Stomach (tissue), 9 donors: Measurements from ENCODE around the gene MTA3. TPM values are rescaled to one million over a fixed set of nuclear protein-coding genes. Genes with fewer than 3 reads are reported as not detected.
A peak's percentile ranks its signal among the peaks of the same experiment; 100 is the strongest.

Experiments
- DNase-seq, 2 donors: peaks; one replicate each; pipeline versions ENCODE4 v3.0.0 to v3.0.0-alpha.2; 2013 to 2019
- H3K27ac ChIP-seq, 5 donors: fragments of 200-600 bp in 4 of 5; sonication (generic) in 4 of 5; one replicate each; pipeline ENCODE4 v1.5.1; 2013 to 2019; ENCODE audit warnings: mild to moderate bottlenecking in 1 of 5, moderate library complexity in 1 of 5
- H3K27me3 ChIP-seq, 3 donors: fragments of 200-600 bp; sonication (generic); one replicate each; pipeline ENCODE4 v1.5.1; 2017 to 2019; ENCODE audit warnings: mixed run types in 1 of 3
- H3K36me3 ChIP-seq, 4 donors: fragments of 200-600 bp; sonication (generic); 1 replicate in 3 of 4; 2 replicates in 1 of 4; pipeline ENCODE4 v1.5.1; 2016 to 2019
- H3K4me1 ChIP-seq, 4 donors: fragments of 200-600 bp; sonication (generic); one replicate each; pipeline ENCODE4 v1.5.1; 2016 to 2019
- H3K4me3 ChIP-seq, 4 donors: fragments of 200-600 bp; sonication (generic) in 3 of 4; one replicate each; pipeline ENCODE4 v1.5.1; 2016 to 2019; ENCODE audit warnings: mild to moderate bottlenecking in 1 of 4
- H3K9me3 ChIP-seq, 4 donors: fragments of 200-600 bp; sonication (generic); one replicate each; pipeline ENCODE4 v1.5.1; 2016 to 2019
- EP300 ChIP-seq: sonication (generic); formaldehyde crosslinking; IDR thresholded peaks from one replicate; pipeline ENCODE4 v1.6.1; 2017; ENCODE audit warnings: antibody characterized with exemption
- POLR2A ChIP-seq, 4 donors: fragments of 450-650 bp; IDR thresholded peaks; one replicate each; pipeline ENCODE4 v1.6.1; 2016; ENCODE audit warnings: antibody characterized with exemption in 4 of 4, control low read depth in 2 of 4, mild to moderate bottlenecking in 1 of 4, moderate library complexity in 1 of 4
- POLR2AphosphoS5 ChIP-seq, 3 donors: sonication (generic); formaldehyde crosslinking; IDR thresholded peaks; one replicate each; pipeline ENCODE4 v1.6.1; 2016; ENCODE audit warnings: antibody characterized with exemption in 3 of 3
- WGBS, 5 donors: extraction: QIAGEN DNeasy Blood & Tissue Kit in 3 of 5; methylation state at CpG; one replicate each; pipeline versions ENCODE4 v1.1.5 to v1.1.7; 2013 to 2018; 5-methylcytosine and 5-hydroxymethylcytosine counted together
- intact Hi-C: fragments of 100-400 bp; cut with DNase I; formaldehyde crosslinking; loops from one replicate; pipeline ENCODE4 v1.15.1; 2023; ENCODE audit warnings: low total_unique reads
- polyA plus RNA-seq, 3 donors: library from polyadenylated mRNA; stranded (reverse); fragments of 200-250 nt; gene quantifications; one replicate each; pipeline ENCODE4 v1.2.3, GENCODE V29; 2013
- total RNA-seq, 5 donors: library from RNA; depleted of rRNA; stranded (reverse); fragments of >200 nt; gene quantifications; one replicate each; pipeline versions ENCODE4 v1.1.0 to v1.2.3, GENCODE V29; 2014 to 2016
- TF ChIP-seq, protein P1 (sequence below), 7 experiments: fragments of 450-650 bp in 4 of 7; fragments of 200-600 bp in 3 of 7; sonication (generic) in 3 of 7; IDR thresholded peaks; one replicate each; pipeline ENCODE4 v1.5.1; 2016 to 2019; ENCODE audit warnings: antibody characterized with exemption in 7 of 7, control low read depth in 2 of 7, mild to moderate bottlenecking in 1 of 7
- donor health status: healthy with polysubstance abuse.
- donor health status: Bipolar disorder and iron deficiency.
- donor health status: healthy.

MTA3 gene
- total and polyA plus RNA-seq, 8 donors, result 27.8 to 120 (median 49.1) TPM

- H3K4me1 ChIP-seq, result peaks cover 0 to 6% (median 0%) of the 10 kb centered on the region in 4 donors
- no peak for DNase-seq
- intact Hi-C loops, result no loop called here
- TF ChIP-seq POLR2A (IDR thresholded peaks at IDR 0.05), result no peak
- TF ChIP-seq POLR2AphosphoS5 (IDR thresholded peaks at IDR 0.05), result no peak
- no peak for TF ChIP-seq EP300
- TF ChIP-seq, protein P1, sequence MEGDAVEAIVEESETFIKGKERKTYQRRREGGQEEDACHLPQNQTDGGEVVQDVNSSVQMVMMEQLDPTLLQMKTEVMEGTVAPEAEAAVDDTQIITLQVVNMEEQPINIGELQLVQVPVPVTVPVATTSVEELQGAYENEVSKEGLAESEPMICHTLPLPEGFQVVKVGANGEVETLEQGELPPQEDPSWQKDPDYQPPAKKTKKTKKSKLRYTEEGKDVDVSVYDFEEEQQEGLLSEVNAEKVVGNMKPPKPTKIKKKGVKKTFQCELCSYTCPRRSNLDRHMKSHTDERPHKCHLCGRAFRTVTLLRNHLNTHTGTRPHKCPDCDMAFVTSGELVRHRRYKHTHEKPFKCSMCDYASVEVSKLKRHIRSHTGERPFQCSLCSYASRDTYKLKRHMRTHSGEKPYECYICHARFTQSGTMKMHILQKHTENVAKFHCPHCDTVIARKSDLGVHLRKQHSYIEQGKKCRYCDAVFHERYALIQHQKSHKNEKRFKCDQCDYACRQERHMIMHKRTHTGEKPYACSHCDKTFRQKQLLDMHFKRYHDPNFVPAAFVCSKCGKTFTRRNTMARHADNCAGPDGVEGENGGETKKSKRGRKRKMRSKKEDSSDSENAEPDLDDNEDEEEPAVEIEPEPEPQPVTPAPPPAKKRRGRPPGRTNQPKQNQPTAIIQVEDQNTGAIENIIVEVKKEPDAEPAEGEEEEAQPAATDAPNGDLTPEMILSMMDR (IDR thresholded peaks at IDR 0.05), result no peak
- no peaks in the 10 kb centered on the region for H3K27me3 ChIP-seq
- H3K27ac ChIP-seq, result no peak overlapping the region
- H3K36me3 ChIP-seq, result peaks cover 0 to 18% (median 5%) of the 10 kb centered on the region in 4 donors
- WGBS, 5 donors, result 87 to 92% (median 89%) methylated on average over 14 to 16 of the region's 16 CpGs
- H3K9me3 ChIP-seq, result no peaks in the 10 kb centered on the region
- no peak overlapping the region for H3K4me3 ChIP-seq
Measured at GRCh38 chr2:42767080-42767898, 198.9 kb downstream of the MTA3 start.

DNA sequence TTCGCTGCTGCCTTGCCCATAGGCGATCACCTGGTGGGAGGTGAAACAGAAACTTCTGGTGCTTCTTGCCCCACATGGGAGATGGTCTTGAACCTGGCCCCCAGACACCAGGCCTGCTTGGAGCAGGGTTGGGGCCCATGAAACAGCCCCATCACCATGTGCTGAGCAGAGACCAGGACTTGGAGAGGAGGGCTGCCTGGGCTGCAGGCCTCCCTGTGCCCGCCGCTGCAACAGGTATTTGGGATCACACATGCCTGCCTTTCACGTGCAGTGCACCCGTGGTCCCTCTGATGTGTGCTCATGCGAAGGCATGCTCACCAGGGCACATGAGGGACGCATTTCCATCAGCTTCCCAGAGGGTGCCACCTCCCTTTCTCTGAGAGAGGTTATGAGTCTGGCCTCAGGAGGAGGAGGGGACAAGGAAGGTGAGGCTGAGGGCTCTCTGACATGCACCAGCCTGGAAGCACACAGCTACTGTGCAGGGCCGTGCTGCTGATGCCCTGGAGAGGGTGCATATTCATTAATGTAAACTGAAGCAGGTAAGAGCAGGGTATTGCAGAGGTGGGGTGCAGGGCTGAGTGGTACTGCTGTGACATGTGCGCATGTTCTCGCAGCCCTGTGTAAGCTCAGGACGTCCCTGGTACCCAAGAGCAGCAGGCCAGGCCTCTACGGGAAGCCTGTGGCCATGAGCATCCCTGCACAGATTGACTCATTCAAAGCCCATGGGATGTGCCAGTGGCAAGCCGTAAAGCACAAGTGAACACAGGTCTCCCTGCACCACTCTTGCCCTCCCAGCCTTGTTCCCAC, 199.7 kb downstream of the MTA3 start:
- intact Hi-C loops, result no loop called here
- Histone ChIP-seq H3K27me3 (no peaks in the 10 kb centered on the region), H3K9me3 (no peaks in the 10 kb centered on the region), H3K4me3 (no peak overlapping the region), H3K27ac (no peak overlapping the region), H3K4me1 (peaks cover 0 to 6% (median 0%) of the 10 kb centered on the region in 4 donors), H3K36me3 (peaks cover 0 to 11% (median 4%) of the 10 kb centered on the region in 4 donors)
- TF ChIP-seq POLR2AphosphoS5 (IDR thresholded peaks at IDR 0.05) (no peak), POLR2A (IDR thresholded peaks at IDR 0.05) (no peak), EP300 (no peak)
- TF ChIP-seq, protein P1 (IDR thresholded peaks at IDR 0.05), result no peak
- DNase-seq, result no peak
- WGBS, 5 donors, result 79 to 91% (median 82%) methylated on average over 8 to 14 of the region's 14 CpGs

DNA sequence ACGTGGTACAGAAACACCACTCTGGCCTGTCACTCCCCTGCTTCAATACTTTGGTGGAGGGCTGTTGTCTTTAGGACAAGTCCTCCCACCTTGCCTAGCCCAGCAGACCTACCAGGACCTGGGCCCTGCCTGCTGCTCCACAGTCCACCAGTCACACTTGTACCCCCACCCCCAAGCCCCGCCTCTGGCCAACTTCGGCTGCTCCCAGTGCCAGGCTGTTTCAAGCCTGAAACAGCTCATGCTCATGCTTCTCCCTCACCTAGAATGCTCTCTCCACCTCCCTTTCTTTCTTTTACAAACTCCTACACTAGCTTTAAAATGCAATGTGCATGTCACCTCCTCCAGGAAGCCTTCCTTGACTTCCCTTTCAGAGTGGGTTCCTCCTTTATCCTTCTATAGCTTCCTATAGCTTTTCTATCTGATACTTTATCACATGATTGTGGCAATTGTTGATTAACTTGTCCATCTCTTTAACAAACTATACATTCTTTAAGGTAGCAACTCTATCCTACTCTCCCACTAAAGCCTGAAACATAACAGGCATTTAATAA, 200.3 kb downstream of the MTA3 start:
- TF ChIP-seq, protein P1 (IDR thresholded peaks at IDR 0.05), result no peak
- TF ChIP-seq EP300 (no peak), POLR2A (IDR thresholded peaks at IDR 0.05) (no peak), POLR2AphosphoS5 (IDR thresholded peaks at IDR 0.05) (no peak)
- Histone ChIP-seq H3K4me1 (peaks cover 0 to 6% (median 0%) of the 10 kb centered on the region in 4 donors), H3K36me3 (peaks cover 0 to 7% (median 2%) of the 10 kb centered on the region in 4 donors), H3K27me3 (no peaks in the 10 kb centered on the region), H3K4me3 (no peak overlapping the region), H3K9me3 (no peaks in the 10 kb centered on the region), H3K27ac (no peak overlapping the region)
- WGBS, 5 donors, result 59 to 88% (median 64%) methylated on average over 3 of the region's 3 CpGs
- no peak for DNase-seq
- intact Hi-C loops, result no loop called here

DNA sequence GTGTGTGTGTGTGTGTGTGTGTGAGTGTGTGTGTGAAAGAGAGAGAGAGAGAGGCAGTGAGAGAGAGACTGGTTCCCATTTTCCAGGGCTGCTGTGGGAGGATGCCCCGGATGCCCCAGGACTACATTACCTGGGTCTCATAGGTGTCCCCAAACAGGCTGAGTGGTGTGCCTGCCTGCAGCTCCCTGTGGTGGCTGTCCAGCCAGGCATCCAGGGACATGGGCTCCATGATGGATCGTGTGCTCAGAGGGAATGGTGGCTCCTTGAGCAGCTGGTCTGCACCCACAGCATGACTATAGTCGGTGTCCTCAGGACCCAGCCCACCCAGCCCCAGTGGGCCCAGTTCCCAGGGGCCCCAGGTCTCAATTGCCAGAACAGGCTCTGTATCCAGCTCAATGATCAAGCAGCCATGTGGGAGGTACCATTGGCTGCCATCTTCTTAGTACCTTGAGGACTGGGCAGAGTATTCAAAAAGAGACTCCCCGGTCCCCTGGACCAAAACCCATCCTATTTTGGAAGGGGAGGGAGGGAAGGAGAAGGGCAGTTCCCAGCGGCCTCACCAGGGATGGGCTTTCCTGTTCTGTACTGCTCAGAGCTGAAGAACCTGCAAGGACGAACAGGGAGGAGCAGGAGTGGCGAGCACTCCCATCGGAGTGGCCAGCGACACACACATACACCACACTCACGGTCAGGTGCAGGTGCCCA, 201.3 kb downstream of the MTA3 start:
- H3K36me3 ChIP-seq, result peaks cover 0 to 7% (median 2%) of the 10 kb centered on the region in 4 donors
- 93 to 96% (median 95%) methylated on average over 6 to 10 of the region's 10 CpGs for WGBS, 5 donors
- H3K9me3 ChIP-seq, result no peaks in the 10 kb centered on the region
- no peak overlapping the region for H3K4me3 ChIP-seq
- DNase-seq, result peak; percentile 2 to 5
- no peak overlapping the region for H3K27ac ChIP-seq
- peaks cover 0 to 6% (median 0%) of the 10 kb centered on the region in 4 donors for H3K4me1 ChIP-seq
- no peaks in the 10 kb centered on the region for H3K27me3 ChIP-seq
- TF ChIP-seq EP300 (no peak), POLR2A (IDR thresholded peaks at IDR 0.05) (no peak), POLR2AphosphoS5 (IDR thresholded peaks at IDR 0.05) (no peak)
- TF ChIP-seq, protein P1 (IDR thresholded peaks at IDR 0.05), result no peak
- intact Hi-C loops, result no loop called here
